Osteocyte (in vitro differentiated cells): ENCODE data around the gene LBR. TPM values are rescaled to one million over a fixed set of nuclear protein-coding genes. Genes with fewer than 3 reads are reported as not detected.

Experiments
- DNase-seq: peaks from one replicate; pipeline ENCODE4 v3.0.0; 2021; ENCODE audit warnings: mixed read lengths; ENCODE audit not compliant: unreplicated experiment; ENCODE audit errors: extremely low spot score
- H3K27ac Mint-ChIP-seq: one replicate; pipeline ENCODE4 v1.8.0; 2021; ENCODE audit warnings: mild to moderate bottlenecking, mixed read lengths; ENCODE audit not compliant: unreplicated experiment
- H3K27me3 Mint-ChIP-seq: one replicate; pipeline ENCODE4 v1.8.0; 2021; ENCODE audit warnings: mixed read lengths; ENCODE audit not compliant: unreplicated experiment
- H3K36me3 Mint-ChIP-seq: one replicate; pipeline ENCODE4 v1.8.0; 2021; ENCODE audit warnings: mixed read lengths; ENCODE audit not compliant: unreplicated experiment
- H3K4me1 Mint-ChIP-seq: one replicate; pipeline ENCODE4 v1.8.0; 2021; ENCODE audit warnings: mixed read lengths; ENCODE audit not compliant: unreplicated experiment
- H3K4me3 Mint-ChIP-seq: one replicate; pipeline ENCODE4 v1.8.0; 2021; ENCODE audit warnings: mild to moderate bottlenecking, moderate library complexity, mixed read lengths; ENCODE audit not compliant: unreplicated experiment
- H3K9me3 Mint-ChIP-seq: one replicate; pipeline ENCODE4 v1.8.0; 2021; ENCODE audit warnings: mixed read lengths; ENCODE audit not compliant: unreplicated experiment
- total RNA-seq: library from RNA; stranded (reverse); gene quantifications from 2 replicates; pipeline ENCODE4 v1.2.1, GENCODE V29; 2021
- TF ChIP-seq, protein P1 (sequence below): fragments of 200-600 bp; sonication (generic); IDR thresholded peaks from 2 replicates; pipeline ENCODE4 v1.5.0; 2021; ENCODE audit warnings: antibody characterized with exemption, mild to moderate bottlenecking, moderate library complexity

Gene LBR
- total RNA-seq, 1 donor from 2014 or later: 34.8 TPM

DNA sequence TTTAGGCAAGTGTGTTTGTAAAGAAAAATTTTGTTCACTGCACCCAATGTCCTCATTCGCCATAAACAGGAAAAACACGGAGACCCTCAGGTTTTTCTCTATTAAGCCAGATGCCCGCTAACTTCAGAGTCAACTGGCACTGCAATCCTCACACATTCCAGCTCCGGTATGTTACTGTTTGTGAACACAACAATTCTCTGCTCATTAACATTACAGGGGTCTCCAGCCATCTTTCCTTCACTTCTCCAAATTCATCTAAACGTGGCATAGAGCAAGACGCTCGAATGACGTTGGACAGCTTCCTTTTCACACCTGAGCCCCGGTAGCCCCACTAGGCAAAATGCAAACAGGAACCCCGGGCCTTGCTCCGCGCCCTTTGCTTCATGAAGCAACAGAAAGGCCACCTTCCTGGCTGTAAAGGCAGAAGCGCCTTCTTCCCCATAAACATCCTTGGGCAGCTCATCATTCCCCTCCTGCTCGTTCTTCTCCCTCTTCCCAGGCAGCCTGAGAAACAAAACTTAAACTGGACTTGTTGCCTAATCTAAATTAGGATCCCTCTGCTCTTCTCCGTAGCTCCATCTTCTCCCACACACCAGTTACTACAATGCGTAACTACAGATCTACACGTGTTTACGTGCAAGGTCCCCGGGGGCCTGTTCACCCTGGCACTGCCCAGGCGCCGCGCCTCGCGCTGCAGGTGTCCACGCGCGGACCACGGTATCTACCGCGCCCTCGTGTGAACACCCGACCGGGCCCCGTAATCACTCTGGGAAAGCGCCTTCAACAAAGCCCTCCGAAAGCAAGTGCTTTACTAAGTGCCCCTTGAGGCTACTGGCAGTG, 1.2 kb downstream of the LBR start:
- TF ChIP-seq, protein P1, sequence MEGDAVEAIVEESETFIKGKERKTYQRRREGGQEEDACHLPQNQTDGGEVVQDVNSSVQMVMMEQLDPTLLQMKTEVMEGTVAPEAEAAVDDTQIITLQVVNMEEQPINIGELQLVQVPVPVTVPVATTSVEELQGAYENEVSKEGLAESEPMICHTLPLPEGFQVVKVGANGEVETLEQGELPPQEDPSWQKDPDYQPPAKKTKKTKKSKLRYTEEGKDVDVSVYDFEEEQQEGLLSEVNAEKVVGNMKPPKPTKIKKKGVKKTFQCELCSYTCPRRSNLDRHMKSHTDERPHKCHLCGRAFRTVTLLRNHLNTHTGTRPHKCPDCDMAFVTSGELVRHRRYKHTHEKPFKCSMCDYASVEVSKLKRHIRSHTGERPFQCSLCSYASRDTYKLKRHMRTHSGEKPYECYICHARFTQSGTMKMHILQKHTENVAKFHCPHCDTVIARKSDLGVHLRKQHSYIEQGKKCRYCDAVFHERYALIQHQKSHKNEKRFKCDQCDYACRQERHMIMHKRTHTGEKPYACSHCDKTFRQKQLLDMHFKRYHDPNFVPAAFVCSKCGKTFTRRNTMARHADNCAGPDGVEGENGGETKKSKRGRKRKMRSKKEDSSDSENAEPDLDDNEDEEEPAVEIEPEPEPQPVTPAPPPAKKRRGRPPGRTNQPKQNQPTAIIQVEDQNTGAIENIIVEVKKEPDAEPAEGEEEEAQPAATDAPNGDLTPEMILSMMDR: no peak
- Mint-ChIP-seq H3K27ac (peak overlapping the region; percentile 83), H3K4me3 (peak overlapping the region; percentile 82), H3K27me3 (no peaks in the 10 kb centered on the region), H3K4me1 (peaks cover 67% of the 10 kb centered on the region), H3K9me3 (no peaks in the 10 kb centered on the region), H3K36me3 (no peaks in the 10 kb centered on the region)
- DNase-seq: no peak

DNA sequence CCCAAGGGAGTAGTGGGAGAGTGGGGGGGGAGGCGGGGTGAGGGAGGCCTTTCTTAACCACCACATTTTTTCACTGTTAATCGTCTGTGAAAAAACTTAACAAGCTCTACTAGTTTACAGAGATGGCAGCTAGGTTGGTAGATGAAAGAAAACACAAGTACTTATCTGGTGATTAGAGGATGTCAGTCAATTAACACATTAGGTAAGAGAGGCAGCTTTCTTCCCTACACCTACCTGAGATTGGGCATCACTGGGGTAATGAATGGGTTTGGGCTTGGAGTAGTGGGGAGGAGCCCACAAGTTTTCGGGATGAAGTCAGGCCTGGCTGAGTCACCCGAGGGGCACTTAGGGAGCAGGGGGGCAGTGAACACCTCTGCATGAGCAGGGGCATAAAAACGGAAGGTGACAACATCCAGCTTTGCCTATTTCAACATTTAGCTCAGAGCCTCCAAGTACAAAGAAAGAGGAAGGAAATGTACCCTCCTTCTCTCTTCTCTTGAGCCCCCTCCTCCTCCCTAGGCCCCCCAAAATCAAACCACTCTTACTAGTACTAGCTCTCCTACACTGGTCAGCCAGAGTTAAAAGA, 2.5 kb downstream of the LBR start:
- H3K27ac Mint-ChIP-seq: peak overlapping the region; percentile 59
- TF ChIP-seq, protein P1: no peak
- no peaks in the 10 kb centered on the region for H3K9me3 Mint-ChIP-seq
- no peak for DNase-seq
- peaks cover 72% of the 10 kb centered on the region for H3K4me1 Mint-ChIP-seq
- H3K27me3 Mint-ChIP-seq: no peaks in the 10 kb centered on the region
- peaks cover 1% of the 10 kb centered on the region for H3K36me3 Mint-ChIP-seq
- peak overlapping the region; percentile 82 for H3K4me3 Mint-ChIP-seq

DNA sequence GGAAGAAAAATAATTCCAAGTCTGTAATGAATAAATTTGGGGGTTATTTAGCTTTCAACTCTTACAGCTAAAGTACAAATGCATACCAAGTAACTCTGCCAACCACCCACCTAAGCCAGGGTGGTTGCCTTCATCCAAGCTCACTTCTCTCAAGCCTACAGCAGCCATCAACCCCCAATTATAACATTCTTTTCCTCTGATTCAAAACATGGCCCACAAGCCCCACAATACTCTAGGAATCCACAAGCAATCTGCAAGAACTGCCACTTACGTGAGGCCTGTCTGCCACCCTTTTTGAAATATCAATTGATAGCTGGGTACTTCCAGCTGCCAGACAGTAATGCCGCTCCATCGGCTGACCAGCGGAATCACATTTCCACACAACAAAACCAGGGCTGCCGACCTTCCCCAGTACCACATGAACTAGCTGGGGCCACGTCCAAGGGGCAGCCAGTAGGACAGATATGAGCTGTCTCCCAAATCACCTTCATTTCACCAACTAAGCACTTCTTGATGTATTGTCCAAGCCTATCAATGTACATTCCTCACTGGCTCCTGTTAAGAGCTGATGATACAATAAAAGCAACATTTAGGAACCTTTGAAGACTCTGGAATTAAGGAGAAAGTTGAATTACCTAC, 3.2 kb downstream of the LBR start:
- peak overlapping the region; percentile 64 for H3K27ac Mint-ChIP-seq
- no peak for DNase-seq
- peak overlapping the region; percentile 3 for H3K4me3 Mint-ChIP-seq
- no peaks in the 10 kb centered on the region for H3K27me3 Mint-ChIP-seq
- peaks cover 71% of the 10 kb centered on the region for H3K4me1 Mint-ChIP-seq
- H3K36me3 Mint-ChIP-seq: peaks cover 4% of the 10 kb centered on the region
- TF ChIP-seq, protein P1: no peak
- no peaks in the 10 kb centered on the region for H3K9me3 Mint-ChIP-seq

DNA sequence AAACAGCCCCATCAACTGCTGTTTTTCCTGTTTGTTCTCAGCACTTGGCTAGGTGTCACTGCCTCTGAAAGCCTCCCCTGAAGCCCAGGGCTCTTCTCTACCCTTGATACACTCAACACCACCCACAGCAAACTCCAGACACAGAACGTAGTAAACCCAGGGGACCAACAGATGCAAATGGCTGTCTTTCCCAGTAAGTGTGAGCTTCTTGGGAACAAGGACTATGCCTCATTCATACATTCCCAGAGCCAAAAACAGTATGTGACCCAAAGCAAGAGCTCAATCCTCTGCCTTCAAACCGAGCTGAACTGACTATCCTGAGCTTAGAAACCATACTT, 4.4 kb downstream of the LBR start:
- no peaks in the 10 kb centered on the region for H3K27me3 Mint-ChIP-seq
- peaks cover 61% of the 10 kb centered on the region for H3K4me1 Mint-ChIP-seq
- DNase-seq: no peak
- no peak overlapping the region for H3K4me3 Mint-ChIP-seq
- peak overlapping the region; percentile 42 for H3K27ac Mint-ChIP-seq
- H3K9me3 Mint-ChIP-seq: no peaks in the 10 kb centered on the region
- TF ChIP-seq, protein P1: no peak
- H3K36me3 Mint-ChIP-seq: peaks cover 11% of the 10 kb centered on the region
